HG03095 (cell line): ENCODE results near the gene MINK1.

Experiments
- ATAC-seq: cut with Tn5 transposase; IDR thresholded peaks from one replicate; pipeline ENCODE4 v1.9.1; 2021; ENCODE audit warnings: moderate library complexity; ENCODE audit not compliant: unreplicated experiment

Gene MINK1

GRCh38 chr17:4833178-4833940, at the start of gene MINK1:
Gene MINK1, plus strand, starts transcription at chr17:4833340. Its CDS starts 244 bp downstream, at chr17:4833584.
- ATAC-seq = no peak

GRCh38 chr17:4785311-4786105, 47.6 kb upstream of the MINK1 start:
- no peak for ATAC-seq

GRCh38 chr17:4786106-4786511, 47.0 kb upstream of the MINK1 start, which contains the start of gene VMO1:
Gene VMO1, minus strand, starts transcription at chr17:4786364. Its CDS starts 12 bp downstream, at chr17:4786352.
- no peak for ATAC-seq

GRCh38 chr17:4786516-4786915, 46.6 kb upstream of the MINK1 start:
- no peak for ATAC-seq

- no peak for ATAC-seq
Observed at GRCh38 chr17:4788159-4788806, 44.9 kb upstream of the MINK1 start.

GRCh38 chr17:4788807-4789700, 44.1 kb upstream of the MINK1 start, which contains the start of gene GLTPD2:
Gene GLTPD2, plus strand, starts transcription at chr17:4788964. Its CDS starts 48 bp downstream, at chr17:4789012.
- no peak for ATAC-seq

- ATAC-seq = no peak
Observed at GRCh38 chr17:4789701-4789950, 43.5 kb upstream of the MINK1 start.

- ATAC-seq = peak; percentile 82
Observed at GRCh38 chr17:4789951-4790704, 43.0 kb upstream of the MINK1 start.

- no peak for ATAC-seq
Observed at GRCh38 chr17:4790705-4791088, 42.4 kb upstream of the MINK1 start.

- no peak for ATAC-seq
Observed at GRCh38 chr17:4795168-4795567, 38.0 kb upstream of the MINK1 start.

GRCh38 chr17:4796552-4796920, 36.6 kb upstream of the MINK1 start:
- ATAC-seq = no peak

- ATAC-seq = no peak
Observed at GRCh38 chr17:4800462-4801196, 32.5 kb upstream of the MINK1 start.

GRCh38 chr17:4802228-4802627, 30.9 kb upstream of the MINK1 start, which contains the start of gene C17orf114:
Gene C17orf114, minus strand, starts transcription at chr17:4802328.
- ATAC-seq = no peak

GRCh38 chr17:4806456-4806776, 26.7 kb upstream of the MINK1 start:
- ATAC-seq = no peak

GRCh38 chr17:4806777-4807604, 26.1 kb upstream of the MINK1 start, which contains the start of gene PLD2:
Gene PLD2, plus strand, starts transcription at chr17:4807152. Its CDS starts 621 bp downstream, at chr17:4807773.
- ATAC-seq = peak; percentile 89

- ATAC-seq = no peak
Observed at GRCh38 chr17:4807605-4808377, 25.3 kb upstream of the MINK1 start.

GRCh38 chr17:4808378-4808767, 24.8 kb upstream of the MINK1 start:
- ATAC-seq = no peak
